BE2C (cell line): ENCODE measurements around the gene CADM2.
A peak's percentile ranks its signal among the peaks of the same experiment; 100 is the strongest.

Experiments
- DNase-seq: peaks from one replicate; pipeline ENCODE4 v3.0.0-alpha.2; 2020
- H3K27me3 ChIP-seq: fragments of 250-450 bp; sonication (Bioruptor Pico); 2 replicates; pipeline ENCODE4 v1.5.1; 2020; ENCODE audit warnings: mild to moderate bottlenecking
- H3K36me3 ChIP-seq: fragments of 250-450 bp; sonication (Bioruptor Pico); 2 replicates; pipeline ENCODE4 v1.5.1; 2020; ENCODE audit warnings: mild to moderate bottlenecking
- H3K4me1 ChIP-seq: fragments of 250-450 bp; sonication (Bioruptor Pico); 2 replicates; pipeline ENCODE4 v1.5.1; 2020
- H3K4me3 ChIP-seq: 2 replicates; pipeline ENCODE4 v1.5.1; 2011; ENCODE audit warnings: low read depth, low read length
- H3K9me3 ChIP-seq: fragments of 250-450 bp; sonication (Bioruptor Pico); 2 replicates; pipeline ENCODE4 v1.5.1; 2020
- TF ChIP-seq, protein P1 (sequence below): IDR thresholded peaks from 2 replicates; pipeline ENCODE4 v1.5.1; 2012; ENCODE audit warnings: mild to moderate bottlenecking, low read depth, low read length

Gene CADM2

DNA sequence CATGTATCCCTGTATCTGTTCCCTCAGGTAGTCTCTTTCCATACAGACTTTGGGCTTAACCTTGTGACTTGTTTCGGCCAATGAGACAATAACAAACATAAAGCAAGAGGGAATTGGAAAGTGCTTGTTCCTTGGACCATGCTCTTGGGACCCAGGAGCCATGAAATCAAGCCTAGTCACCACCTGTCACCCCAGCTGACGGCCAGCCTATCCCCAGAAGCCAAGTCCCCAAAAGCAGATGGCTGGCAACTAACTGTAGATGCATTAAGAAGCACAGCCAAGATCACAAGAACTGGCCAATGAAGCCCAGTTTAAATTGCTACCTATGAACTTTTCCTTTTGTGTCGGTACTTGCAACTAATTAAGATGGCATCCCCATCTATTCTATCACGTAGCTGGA lies 822.0 kb downstream of the CADM2 start:
- DNase-seq = no peak
- no peak overlapping the region for H3K4me3 ChIP-seq
- TF ChIP-seq, protein P1, sequence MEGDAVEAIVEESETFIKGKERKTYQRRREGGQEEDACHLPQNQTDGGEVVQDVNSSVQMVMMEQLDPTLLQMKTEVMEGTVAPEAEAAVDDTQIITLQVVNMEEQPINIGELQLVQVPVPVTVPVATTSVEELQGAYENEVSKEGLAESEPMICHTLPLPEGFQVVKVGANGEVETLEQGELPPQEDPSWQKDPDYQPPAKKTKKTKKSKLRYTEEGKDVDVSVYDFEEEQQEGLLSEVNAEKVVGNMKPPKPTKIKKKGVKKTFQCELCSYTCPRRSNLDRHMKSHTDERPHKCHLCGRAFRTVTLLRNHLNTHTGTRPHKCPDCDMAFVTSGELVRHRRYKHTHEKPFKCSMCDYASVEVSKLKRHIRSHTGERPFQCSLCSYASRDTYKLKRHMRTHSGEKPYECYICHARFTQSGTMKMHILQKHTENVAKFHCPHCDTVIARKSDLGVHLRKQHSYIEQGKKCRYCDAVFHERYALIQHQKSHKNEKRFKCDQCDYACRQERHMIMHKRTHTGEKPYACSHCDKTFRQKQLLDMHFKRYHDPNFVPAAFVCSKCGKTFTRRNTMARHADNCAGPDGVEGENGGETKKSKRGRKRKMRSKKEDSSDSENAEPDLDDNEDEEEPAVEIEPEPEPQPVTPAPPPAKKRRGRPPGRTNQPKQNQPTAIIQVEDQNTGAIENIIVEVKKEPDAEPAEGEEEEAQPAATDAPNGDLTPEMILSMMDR = no peak
- peaks cover 5% of the 10 kb centered on the region for H3K4me1 ChIP-seq
- no peaks in the 10 kb centered on the region for H3K36me3 ChIP-seq
- H3K27me3 ChIP-seq = no peaks in the 10 kb centered on the region
- no peaks in the 10 kb centered on the region for H3K9me3 ChIP-seq

DNA sequence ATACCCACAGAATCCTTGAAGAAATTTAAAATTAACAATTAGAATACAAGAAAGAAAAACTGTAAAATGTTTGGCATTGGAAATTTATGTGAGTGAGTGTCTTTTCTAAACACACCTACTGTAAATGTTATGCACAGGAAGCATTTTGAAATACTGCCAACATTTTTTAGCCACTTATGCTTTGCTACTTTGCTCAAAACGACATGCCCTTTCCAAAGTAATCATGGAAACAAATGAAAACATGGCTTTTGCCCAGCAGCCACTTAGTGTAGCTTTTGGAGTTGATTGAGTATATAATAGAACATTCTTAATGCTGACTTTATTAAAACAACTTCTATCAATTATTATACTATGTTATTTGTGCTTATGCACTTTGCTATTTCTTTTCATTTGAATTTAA lies 823.0 kb downstream of the CADM2 start:
- H3K4me1 ChIP-seq = peaks cover 5% of the 10 kb centered on the region
- H3K27me3 ChIP-seq = no peaks in the 10 kb centered on the region
- no peaks in the 10 kb centered on the region for H3K36me3 ChIP-seq
- DNase-seq = no peak
- no peak overlapping the region for H3K4me3 ChIP-seq
- TF ChIP-seq, protein P1 = no peak
- H3K9me3 ChIP-seq = no peaks in the 10 kb centered on the region

DNA sequence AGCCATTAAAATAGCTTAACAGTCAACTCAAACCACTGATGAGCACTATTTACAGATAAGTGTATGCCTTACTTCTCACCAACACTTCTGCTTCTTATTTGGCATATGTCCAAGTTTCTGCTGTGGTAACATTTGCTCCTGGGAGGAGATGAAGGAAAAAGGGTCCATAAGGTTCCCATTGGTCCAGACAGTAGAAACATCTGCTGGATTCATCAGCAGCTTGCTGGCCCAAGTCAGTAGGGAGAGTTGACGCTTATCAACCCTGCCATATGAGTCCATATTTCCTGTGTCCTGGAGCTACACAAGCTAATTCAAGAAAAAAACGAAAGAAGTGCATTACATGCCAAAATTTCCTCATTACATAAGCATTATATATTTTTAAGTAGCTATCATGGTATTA lies 824.5 kb downstream of the CADM2 start:
- Histone ChIP-seq H3K4me1 (peaks cover 5% of the 10 kb centered on the region), H3K36me3 (no peaks in the 10 kb centered on the region), H3K4me3 (no peak overlapping the region), H3K9me3 (no peaks in the 10 kb centered on the region), H3K27me3 (no peaks in the 10 kb centered on the region)
- TF ChIP-seq, protein P1 = no peak
- DNase-seq = peak; percentile 27

DNA sequence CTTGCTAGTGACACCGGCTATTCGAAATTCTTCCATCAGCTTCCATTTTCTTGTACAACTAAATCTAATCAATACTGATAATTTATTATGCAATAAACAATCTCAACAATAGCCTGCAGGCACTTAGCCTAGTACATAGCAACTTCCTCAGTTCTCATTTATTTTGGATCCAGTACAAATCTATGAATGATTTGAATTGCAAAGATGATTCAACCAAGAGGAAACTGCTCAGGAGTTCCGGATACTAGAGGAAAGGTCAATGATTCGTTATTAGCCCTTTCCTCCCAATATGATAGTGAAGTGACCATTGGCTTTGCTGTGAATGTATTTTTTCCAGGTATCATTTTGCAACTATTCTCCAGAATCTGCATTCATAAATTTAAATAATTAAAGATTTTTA lies 827.0 kb downstream of the CADM2 start:
- H3K27me3 ChIP-seq = no peaks in the 10 kb centered on the region
- peaks cover 5% of the 10 kb centered on the region for H3K4me1 ChIP-seq
- DNase-seq = no peak
- TF ChIP-seq, protein P1 = no peak
- no peaks in the 10 kb centered on the region for H3K9me3 ChIP-seq
- H3K36me3 ChIP-seq = no peaks in the 10 kb centered on the region
- H3K4me3 ChIP-seq = no peak overlapping the region

DNA sequence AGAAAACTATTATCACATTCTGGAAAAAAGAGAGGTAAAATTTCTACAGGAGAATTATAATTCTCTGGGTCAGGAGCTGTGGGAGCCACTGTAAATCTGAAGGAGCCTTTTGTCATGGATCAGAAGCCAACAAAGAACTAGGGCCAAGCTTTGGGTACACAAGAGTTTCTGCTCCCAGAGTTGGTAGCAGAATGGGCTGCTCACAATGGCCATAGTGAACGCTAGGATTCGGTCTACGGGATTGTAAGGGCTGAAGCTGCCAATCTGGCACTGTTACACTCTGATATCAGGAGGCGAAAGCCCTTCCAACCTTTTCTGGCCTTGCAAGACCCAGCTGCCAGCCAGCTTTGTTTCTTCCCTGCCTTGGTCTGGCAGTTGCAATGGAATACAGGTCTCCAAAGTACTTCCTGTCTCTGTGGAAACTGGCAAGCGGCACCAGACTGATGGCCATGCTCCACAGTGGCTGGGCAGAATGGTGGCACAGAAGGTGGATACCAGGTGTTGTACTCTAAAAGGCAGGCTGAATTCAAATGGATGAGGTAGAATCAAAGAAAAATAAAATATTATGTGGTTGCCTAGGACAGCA lies 831.7 kb downstream of the CADM2 start:
- TF ChIP-seq, protein P1 = no peak
- Histone ChIP-seq H3K9me3 (no peaks in the 10 kb centered on the region), H3K4me3 (no peak overlapping the region), H3K27me3 (no peaks in the 10 kb centered on the region), H3K4me1 (no peaks in the 10 kb centered on the region), H3K36me3 (no peaks in the 10 kb centered on the region)
- DNase-seq = no peak

DNA sequence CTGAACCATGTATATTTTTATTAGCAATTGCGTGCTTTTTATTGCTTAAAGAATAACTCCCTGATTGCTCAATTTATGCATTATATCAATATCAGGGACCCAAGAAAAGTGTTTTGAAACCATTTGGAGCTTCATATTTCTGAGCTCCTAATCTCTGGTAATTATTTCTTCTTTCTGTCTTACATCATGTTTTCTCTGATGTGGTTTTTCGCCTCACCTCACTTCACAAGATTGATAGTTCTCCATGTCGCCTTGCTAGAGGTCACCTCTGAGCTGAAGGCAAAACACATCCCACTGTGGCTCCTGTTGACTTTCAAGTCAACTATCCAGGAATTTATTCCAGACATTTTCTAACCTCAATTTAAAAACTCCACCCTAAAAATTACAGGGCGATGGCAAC lies 837.4 kb downstream of the CADM2 start:
- no peak for DNase-seq
- no peak overlapping the region for H3K4me3 ChIP-seq
- TF ChIP-seq, protein P1 = no peak
- H3K36me3 ChIP-seq = no peaks in the 10 kb centered on the region
- no peaks in the 10 kb centered on the region for H3K4me1 ChIP-seq
- H3K9me3 ChIP-seq = no peaks in the 10 kb centered on the region
- no peaks in the 10 kb centered on the region for H3K27me3 ChIP-seq
